ENCODE results near the gene SHB.
"Not testable (repeated sequence)": the region's sequence is repeated elsewhere in the genome, so short reads cannot be mapped to it uniquely, and the experiment has no call there.

SHB gene

DNA sequence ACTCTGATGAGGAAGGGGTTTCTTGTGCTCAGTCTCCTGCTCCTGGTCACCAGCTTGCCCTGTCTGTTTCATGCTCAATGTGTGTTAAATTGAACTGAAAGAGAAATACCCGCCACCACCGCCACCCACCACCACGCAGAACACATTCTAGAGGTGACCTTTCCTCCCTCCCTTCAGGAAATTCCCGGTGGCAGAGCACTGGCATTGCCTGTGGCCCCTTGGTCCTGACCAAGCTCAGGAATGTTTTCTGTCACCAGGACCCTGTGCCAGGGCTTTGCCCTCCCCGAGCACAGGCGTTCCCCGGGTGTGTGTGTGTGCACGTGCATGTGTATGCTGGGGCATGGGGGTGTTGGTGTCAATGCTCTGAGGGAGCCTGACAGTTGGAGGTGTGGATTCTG is 154.9 kb downstream of the SHB start:
- DNase-seq = no peak

DNA sequence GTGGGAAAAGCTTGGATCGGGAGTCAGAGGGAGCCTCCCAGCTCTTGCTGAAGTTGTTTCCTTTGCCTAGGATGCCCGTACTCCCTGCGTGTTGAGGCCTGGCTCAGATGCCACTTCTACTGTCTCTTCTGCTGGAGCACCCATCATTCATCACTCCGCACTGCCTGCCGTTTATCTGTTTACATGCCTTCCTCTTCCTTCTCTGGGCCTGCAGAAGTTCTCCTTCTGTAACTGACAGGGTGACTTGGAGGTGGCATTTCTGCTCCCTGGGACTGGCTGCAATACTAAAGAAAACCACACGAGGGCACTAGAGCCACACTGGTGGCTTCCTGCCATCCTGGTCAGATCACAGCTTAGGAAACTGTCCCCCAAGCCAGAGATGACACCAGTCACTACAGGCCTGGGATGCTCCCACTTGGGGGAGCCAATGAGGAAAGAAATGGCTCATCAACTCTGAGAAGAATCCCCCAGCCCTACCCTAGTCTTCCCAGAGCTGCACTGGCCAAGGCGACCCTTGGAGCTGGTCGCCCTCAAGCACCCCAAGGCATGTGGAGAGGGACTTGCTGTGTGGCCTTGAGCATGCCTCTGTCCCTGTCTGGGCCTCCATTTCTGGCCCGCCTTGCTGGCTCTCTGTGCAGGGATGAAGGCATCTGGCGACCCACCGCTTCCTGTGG is 155.4 kb downstream of the SHB start:
- peak; percentile 55 for DNase-seq

DNA sequence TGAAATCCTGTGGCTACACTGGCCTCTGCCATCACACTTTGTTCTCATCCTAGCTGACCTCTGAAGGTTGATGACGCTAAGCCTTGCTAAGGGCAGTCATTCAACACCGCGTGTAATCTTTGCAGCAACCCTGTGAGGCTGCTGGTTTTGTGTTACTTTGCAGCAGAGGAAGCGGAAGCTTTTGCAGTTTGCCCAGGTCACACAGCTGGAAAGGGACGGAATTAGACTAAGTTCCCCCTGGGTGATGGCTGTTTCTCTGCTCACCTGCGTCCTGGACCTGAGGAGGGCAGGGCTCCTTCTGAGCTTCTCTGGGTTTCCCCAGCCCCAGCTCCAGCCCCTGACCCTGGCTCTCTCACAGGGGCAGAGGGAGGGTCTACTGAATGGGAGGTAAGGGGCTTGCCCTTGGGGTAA is 157.8 kb downstream of the SHB start:
- DNase-seq = no peak

DNA sequence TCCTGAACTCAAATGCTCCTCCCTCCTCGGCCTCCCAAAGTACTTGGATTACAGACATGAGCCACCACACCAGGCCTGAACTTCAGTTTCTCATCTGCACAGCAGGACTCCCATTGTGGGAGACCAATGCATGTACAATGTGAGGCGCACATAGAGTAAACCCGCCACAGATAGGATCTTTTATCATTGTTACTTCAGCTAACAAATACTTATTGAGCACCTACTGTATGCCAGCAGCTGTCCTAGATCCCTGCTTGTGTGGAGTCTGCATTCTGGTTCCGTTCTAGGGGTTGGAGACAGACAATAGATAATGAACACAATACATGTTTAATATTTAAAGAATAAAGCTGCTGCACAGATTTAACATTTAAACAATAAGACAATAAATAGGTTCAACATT is 158.8 kb downstream of the SHB start:
- no peak for DNase-seq

DNA sequence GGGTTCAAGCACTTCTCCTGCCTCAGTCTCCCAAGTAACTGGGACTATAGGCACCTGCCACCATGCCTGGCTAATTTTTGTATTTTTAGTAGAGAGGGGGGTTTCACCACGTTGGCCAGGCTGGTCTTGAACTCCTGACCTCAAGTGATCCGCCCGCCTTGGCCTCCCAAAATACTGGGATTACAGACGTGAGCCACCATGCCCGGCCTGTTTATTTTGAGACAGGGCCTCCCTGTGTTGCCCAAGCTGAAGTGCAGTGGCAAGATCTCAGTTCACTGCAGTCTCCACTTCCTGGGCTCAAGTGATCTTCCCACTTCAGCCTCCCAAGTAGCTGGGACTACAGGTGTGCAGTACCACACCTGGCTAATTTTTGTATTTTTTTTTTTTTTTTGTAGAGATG is 159.2 kb downstream of the SHB start:
- DNase-seq = not testable (repeated sequence)

DNA sequence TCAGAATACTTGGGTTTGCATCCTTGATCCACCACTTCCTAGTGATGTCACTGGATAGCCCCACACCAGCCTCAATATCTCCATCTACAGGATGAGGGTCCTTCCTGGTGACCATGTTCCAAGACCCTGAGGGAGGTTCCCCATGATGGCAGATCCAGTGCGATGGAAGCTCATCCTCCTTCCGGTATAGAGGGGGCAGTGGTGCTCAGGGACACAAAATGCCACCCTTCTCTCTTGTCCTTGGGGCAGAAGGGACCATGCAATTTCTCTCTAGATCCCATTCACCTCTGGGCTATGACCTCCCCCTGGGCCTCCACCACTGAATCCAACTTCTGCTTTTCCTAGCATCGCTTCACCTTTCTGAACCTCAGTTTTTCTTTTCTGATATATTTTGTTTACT is 159.7 kb downstream of the SHB start:
- no peak for DNase-seq

GRCh38 chr9:37908698-37909186 is 160.3 kb downstream of the SHB start:
- DNase-seq = peak; percentile 57

GRCh38 chr9:37908283-37908682 is 160.7 kb downstream of the SHB start:
- DNase-seq = no peak

GRCh38 chr9:37906312-37907239 is 162.5 kb downstream of the SHB start:
- DNase-seq = no peak

DNA sequence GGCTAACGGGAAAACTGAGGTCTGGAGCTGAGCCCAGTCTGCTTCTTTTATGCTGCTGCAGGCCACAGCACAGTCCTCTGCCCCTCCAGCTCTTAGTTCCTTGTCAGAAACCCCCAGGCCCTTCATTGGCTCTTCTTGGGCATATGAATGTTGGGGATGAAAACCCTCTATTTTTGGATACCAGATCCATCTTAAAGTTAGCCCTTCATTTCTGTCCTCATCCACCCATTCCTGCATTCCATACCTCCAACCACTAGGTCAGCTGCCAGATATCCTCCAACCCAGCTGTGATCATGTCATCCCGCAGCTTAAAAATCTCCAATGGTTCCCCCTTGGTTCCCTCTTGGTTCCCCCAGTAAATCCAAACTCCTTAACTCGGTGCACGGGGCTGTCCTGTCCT is 163.3 kb downstream of the SHB start:
- no peak for DNase-seq

DNA sequence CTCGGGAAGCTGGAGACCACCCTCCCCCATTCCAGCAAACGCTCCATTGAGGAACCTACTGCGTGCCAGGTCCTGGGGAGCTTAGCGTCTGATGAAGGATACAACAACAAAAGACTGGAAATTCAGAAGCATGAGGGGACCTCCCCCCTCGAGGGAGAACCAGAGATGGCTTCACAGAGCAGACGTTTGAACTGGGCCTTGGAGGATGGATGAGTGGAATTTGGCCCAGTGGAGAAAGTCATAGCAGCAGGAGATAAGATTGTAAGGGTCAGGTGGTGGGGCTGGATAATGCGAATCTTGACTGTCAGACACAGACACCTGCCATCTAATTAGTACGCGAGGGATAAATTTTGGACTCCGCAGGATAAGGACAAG is 163.9 kb downstream of the SHB start:
- no peak for DNase-seq

DNA sequence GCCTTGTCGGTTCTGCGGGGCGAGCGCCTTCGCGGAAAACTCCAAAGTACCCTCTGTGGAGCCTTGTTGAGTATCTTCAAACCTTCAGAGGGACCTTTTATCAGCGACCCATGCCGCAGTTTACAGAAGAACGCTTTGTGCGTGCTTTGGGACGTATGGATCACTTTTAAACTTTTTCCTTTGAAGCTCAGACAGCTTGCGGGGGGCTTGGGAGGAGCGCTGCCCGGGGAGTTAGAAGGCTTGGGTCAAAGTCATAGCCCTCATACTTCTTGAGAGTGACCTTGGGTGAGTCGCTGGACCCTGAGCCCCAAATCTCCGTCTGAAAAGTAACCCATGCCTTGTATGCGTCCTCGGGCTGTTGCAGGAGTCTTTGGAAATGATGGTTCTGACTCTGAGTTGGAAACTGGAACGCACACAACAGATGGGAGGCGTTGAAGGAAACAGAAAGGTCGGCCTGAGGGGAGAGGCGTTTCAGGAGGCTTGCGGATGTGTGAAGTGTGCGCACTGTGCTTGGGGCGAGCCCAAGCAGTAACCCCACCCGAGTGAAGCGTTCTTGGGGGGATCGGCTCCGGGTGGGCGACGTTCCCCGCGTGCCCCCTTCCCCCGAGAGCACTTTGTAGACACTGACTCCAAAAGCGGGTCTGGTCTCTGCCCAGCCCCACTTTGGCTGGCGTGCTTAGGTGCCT is 164.4 kb downstream of the SHB start:
- DNase-seq = no peak

DNA sequence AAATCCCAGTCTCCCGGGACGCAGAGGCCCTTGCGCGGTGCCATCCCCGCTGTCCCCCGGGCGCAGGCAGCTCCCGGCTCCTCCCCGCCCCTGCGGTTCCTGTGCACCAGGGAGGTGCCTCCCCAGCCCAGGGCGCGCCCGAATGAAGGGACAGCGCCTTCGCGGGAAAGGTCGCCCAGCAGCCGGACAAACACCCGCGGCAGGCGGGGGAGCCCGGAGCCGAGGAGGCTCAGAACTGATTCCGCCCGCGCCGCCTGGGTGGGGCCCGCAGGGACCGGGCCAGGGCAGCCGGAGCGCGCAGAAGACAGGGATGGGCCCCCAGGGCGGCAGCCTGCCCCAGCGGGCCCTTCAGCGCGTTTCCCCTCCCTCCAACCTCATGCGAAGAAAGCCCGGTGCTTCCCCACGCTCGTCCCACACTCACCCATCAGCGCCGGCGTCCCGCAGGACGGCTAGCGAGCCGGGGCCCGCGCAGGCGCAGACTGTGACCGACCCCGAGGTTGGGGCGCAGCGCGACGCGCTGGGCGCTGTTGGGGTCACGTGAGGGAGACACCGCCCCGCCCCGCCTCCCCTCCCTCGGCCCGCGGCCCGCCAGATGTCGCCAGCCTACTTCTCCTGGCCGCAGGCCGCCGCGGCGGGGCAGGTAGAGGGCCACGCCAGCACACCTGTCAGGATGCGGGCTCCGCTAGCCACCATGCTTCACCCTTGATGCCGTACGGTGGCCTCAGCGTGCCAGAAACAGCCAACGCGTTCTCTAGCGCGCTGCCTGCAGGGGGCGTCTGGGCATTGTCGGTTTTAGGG is 165.2 kb downstream of the SHB start, which contains the start of gene SLC25A51:
TSS of gene SLC25A51 (minus strand) at position 481 of the 798 bp plus-strand sequence. CDS start 15,577 bp downstream, outside the sequence.
- DNase-seq = peak; percentile 91

DNA sequence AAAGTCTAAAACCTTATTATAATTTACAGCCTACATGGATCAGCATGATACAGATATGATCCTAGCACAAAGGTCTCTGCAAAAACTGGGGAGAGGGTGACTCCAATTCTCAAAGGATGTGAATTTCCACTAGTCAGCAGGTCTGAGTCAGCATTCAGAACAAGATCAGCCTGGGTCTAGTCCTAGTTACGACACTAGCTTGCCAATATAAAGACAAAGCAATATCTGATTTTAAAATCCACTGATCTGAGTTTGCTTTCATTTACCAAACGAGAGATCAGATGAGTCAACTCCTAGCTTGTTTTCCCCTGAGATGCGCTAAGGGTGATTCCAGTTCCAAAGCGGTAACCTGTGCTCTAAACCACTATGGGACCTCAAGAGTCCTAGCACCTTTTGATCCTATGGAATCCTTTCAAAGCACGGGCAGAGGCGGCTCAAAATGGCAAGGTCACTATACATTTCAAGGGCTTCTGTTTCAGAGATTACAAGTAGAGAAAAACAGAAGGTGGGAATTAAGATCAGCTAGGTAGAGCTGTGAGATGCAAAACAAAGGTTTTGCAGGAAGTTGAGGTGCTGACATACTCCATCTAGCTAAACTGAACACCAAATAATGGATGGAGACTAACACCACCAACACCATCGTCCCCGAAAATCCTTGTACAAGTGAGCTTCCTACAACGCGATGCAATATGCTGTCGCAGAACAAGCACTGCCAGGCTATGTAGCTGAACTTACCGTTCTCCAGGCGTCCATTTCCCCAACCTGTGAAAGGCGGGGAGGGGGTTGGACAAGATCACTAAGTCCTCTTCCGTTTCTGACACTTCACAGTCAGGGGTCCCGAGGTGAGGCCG is 166.0 kb downstream of the SHB start:
- no peak for DNase-seq

DNA sequence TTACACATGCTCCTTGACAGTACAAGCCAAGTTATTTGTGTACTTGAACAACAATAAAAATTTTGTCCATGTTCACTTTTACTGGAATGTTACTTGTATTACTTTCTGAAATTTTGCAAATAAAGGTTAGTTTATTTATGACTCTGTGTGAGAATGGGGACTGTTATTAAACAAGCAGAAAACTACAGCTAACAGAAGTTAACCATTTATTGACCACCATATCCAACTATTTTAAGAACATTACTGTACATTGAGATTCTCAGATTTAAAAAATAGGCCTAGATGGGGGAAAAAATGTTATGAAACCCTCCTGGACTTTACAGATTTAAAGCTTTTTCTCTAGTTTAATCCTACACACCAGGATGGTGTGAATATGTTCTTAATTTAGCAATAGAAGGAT is 166.9 kb downstream of the SHB start:
- DNase-seq = no peak

DNA sequence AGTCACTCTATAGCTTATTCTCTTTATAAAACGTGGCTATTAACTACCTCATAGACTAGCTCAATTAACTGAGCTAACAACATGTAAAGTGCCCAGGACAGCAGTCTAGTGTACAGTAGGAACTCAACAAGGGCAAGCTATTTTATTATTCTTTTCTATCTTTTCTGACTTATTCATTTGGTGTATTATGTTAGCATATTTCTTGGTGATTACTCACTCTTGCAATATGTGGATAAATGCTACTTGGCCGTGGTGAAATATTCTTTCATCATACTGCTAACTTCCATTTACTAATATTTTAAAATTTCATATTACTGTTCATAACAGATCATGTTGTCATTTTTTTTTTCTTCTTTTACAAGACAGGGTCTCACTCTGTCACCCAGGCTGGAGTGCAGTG is 170.0 kb downstream of the SHB start:
- no peak for DNase-seq

GRCh38 chr9:37897665-37898064 is 171.4 kb downstream of the SHB start:
- no peak for DNase-seq

DNA sequence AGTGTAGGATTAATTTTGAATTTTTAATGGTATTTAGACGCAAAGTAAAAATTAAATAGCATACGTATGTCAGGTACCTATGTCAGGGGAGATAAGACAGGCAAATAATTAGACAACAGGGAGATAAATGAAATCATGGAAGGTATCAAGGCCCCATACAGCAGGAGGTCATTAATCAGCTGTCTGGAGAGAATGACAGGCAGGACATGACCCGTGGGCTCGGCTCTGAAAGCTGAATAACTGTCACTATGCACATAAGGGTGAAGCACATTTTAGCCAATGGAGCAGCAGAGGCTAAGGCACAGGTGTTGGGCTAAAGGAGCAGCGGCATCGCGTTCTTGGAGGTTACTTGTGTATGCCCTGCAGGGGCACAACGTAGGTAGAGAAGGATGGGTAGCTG is 177.0 kb downstream of the SHB start:
- DNase-seq = no peak

- DNase-seq = not testable (repeated sequence)
These were observed 178.0 kb downstream of the SHB start for GRCh38 chr9:37891042-37891441.

DNA sequence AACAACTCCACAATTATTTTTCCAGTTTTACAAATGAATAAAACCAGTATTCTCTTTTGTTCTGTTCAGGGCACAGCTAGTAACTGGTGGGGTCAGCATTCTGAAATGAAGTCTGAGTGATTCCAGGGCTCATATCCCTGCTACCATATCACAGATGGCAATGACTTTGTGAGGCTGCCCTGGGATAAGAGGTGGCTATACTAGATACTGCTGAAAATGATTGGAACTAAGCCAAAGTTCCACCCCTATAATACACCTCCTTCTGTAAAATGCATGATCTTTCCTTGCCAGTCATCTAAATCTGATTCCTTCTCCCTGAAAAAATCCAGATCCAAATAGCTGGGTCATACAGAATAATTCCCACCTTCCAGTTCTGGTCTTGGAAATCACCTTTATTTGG is 179.5 kb downstream of the SHB start:
- DNase-seq = no peak

DNA sequence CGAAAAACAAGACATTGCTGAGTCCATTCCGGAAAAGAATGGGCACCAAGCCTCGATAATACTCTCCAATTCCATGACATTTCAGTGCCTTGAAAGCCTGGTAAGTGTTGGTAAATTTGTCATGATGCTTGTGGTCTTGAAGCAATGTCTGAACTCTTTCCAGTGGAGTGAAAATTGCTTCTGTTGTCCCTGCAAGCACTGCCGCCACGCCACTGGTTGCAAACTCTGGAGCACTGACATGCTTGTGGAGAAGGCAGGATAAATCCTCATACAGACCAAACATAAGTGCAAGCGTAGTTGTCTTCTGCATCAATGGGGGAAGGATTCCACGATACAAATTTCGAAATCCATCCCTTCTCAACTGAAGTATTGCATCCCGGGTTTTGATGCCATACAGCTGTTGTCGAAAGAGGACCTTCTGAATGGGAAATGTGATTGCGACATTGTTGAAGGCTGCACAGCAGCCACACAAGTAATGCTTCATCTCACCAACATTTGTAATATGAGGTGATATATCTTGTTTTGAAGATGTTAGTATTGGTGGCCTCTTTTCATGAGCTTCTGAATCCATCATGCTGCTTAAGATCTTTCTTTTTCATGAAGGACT is 180.9 kb downstream of the SHB start:
- DNase-seq = not testable (repeated sequence)
